HEK293 (cell line): Measurements from ENCODE around the gene TAS1R3.

Source experiments
- CTCF ChIA-PET: fragments of 350-600 bp; formaldehyde crosslinking; extraction: SDS; loops from one replicate; lab custom pipeline; 2021; ENCODE audit warnings: antibody characterized with exemption; lab: Yijun Ruan, JAX
- POLR2A ChIA-PET: fragments of 300-600 bp; formaldehyde crosslinking; extraction: SDS; loops from one replicate; lab custom pipeline; 2020; ENCODE audit warnings: antibody characterized with exemption, inconsistent platforms; lab: Yijun Ruan, JAX
- H3K27ac ChIP-seq: fragments of 200-500 bp; sonication (Bioruptor generic); 2 replicates; pipeline ENCODE4 v1.5.1; 2014; ENCODE audit warnings: low read depth, low read length, control low read depth, inconsistent platforms; ENCODE audit errors: extremely low read depth
- H3K36me3 ChIP-seq, 2 experiments: fragments of 200-500 bp in 1 of 2; sonication (Bioruptor generic) in 1 of 2; 1 replicate in 1 of 2; 2 replicates in 1 of 2; pipeline ENCODE4 v1.5.1; 2014 to 2017; ENCODE audit warnings: inconsistent platforms in 2 of 2, low read length in 2 of 2; ENCODE audit not compliant: control insufficient read depth in 2 of 2, insufficient read depth in 1 of 2
- H3K4me1 ChIP-seq: fragments of 200-500 bp; sonication (Bioruptor generic); 2 replicates; pipeline ENCODE4 v1.5.1; 2014; ENCODE audit warnings: mild to moderate bottlenecking, low read length, inconsistent platforms; ENCODE audit not compliant: control insufficient read depth, insufficient read depth
- H3K4me3 ChIP-seq: 2 replicates; pipeline ENCODE4 v1.5.1; 2011; ENCODE audit warnings: low read depth, mild to moderate bottlenecking, control low read depth, low read length, moderate library complexity
- H3K9me3 ChIP-seq: fragments of 200-500 bp; sonication (Bioruptor generic); 2 replicates; pipeline ENCODE4 v1.5.1; 2014; ENCODE audit warnings: low read depth, low read length, inconsistent platforms; ENCODE audit not compliant: control insufficient read depth, insufficient read depth
- IKZF3 ChIP-seq: fragments of 450-650 bp; IDR thresholded peaks from 2 replicates; pipeline ENCODE4 v1.5.0; 2018; ENCODE audit warnings: missing biosample characterization, mild to moderate bottlenecking, missing genetic modification characterization, moderate library complexity
- MEIS1 ChIP-seq: sonication (generic); formaldehyde crosslinking; IDR thresholded peaks from 2 replicates; pipeline ENCODE4 v1.8.1; 2022; ENCODE audit warnings: missing genetic modification reagents, mild to moderate bottlenecking, borderline replicate concordance
- SALL2 ChIP-seq: fragments of 450-650 bp; formaldehyde crosslinking; IDR thresholded peaks from 2 replicates; pipeline ENCODE4 v1.5.0; 2017; ENCODE audit warnings: missing biosample characterization, mild to moderate bottlenecking, missing genetic modification characterization, borderline replicate concordance
- SP7 ChIP-seq: fragments of 450-650 bp; formaldehyde crosslinking; IDR thresholded peaks from 2 replicates; pipeline ENCODE4 v1.5.1; 2016; ENCODE audit warnings: missing biosample characterization, missing genetic modification characterization
- TCF7L2 ChIP-seq: IDR thresholded peaks from 2 replicates; pipeline ENCODE4 v1.6.1; 2011; ENCODE audit warnings: low read depth, mild to moderate bottlenecking, inconsistent platforms, low read length, moderate library complexity, borderline replicate concordance
- ZBTB20 ChIP-seq: fragments of 450-650 bp; formaldehyde crosslinking; IDR thresholded peaks from 2 replicates; pipeline ENCODE4 v1.5.1; 2016; ENCODE audit warnings: missing biosample characterization, missing genetic modification characterization
- ZBTB26 ChIP-seq: fragments of 450-650 bp; formaldehyde crosslinking; optimal IDR thresholded peaks from 2 replicates; pipeline ENCODE3; 2016; ENCODE audit warnings: missing biosample characterization, mild to moderate bottlenecking, missing genetic modification characterization
- ZFP3 ChIP-seq: fragments of 450-650 bp; formaldehyde crosslinking; IDR thresholded peaks from 2 replicates; pipeline ENCODE4 v1.5.1; 2016; ENCODE audit warnings: low read depth, missing biosample characterization, missing genetic modification characterization
- ZNF132 ChIP-seq: fragments of 450-650 bp; formaldehyde crosslinking; IDR thresholded peaks from 2 replicates; pipeline ENCODE4 v1.5.1; 2017; ENCODE audit warnings: missing biosample characterization, missing genetic modification characterization, borderline replicate concordance
- ZNF138 ChIP-seq: fragments of 450-650 bp; formaldehyde crosslinking; IDR thresholded peaks from 2 replicates; pipeline ENCODE4 v1.5.1; 2016; ENCODE audit warnings: missing biosample characterization, missing genetic modification characterization, borderline replicate concordance
- ZNF2 ChIP-seq: fragments of 450-650 bp; formaldehyde crosslinking; IDR thresholded peaks from 2 replicates; pipeline ENCODE4 v1.5.1; 2016; ENCODE audit warnings: missing biosample characterization, missing genetic modification characterization
- ZNF530 ChIP-seq: fragments of 450-650 bp; formaldehyde crosslinking; IDR thresholded peaks from 2 replicates; pipeline ENCODE4 v1.5.1; 2016; ENCODE audit warnings: low read depth, missing biosample characterization, missing genetic modification characterization
- ZNF558 ChIP-seq: fragments of 450-650 bp; formaldehyde crosslinking; IDR thresholded peaks from 2 replicates; pipeline ENCODE4 v1.5.1; 2016; ENCODE audit warnings: missing biosample characterization, missing genetic modification characterization
- ZNF580 ChIP-seq: fragments of 450-650 bp; formaldehyde crosslinking; IDR thresholded peaks from 2 replicates; pipeline ENCODE4 v1.5.1; 2016; ENCODE audit warnings: missing biosample characterization, missing genetic modification characterization
- ZNF629 ChIP-seq: fragments of 450-650 bp; formaldehyde crosslinking; IDR thresholded peaks from 2 replicates; pipeline ENCODE4 v1.5.1; 2017; ENCODE audit warnings: missing biosample characterization, missing genetic modification characterization
- ZNF660 ChIP-seq: fragments of 450-650 bp; IDR thresholded peaks from 2 replicates; pipeline ENCODE4 v1.5.1; 2018; ENCODE audit warnings: missing biosample characterization, mild to moderate bottlenecking, missing genetic modification characterization
- ZNF664 ChIP-seq: fragments of 450-650 bp; formaldehyde crosslinking; IDR thresholded peaks from 2 replicates; pipeline ENCODE4 v1.5.1; 2016; ENCODE audit warnings: missing biosample characterization, missing genetic modification characterization
- ZNF76 ChIP-seq: fragments of 450-650 bp; formaldehyde crosslinking; IDR thresholded peaks from 2 replicates; pipeline ENCODE4; 2016; ENCODE audit warnings: low read depth, missing biosample characterization, missing genetic modification characterization, borderline replicate concordance
- ZSCAN5A ChIP-seq: fragments of 450-650 bp; formaldehyde crosslinking; IDR thresholded peaks from 2 replicates; pipeline ENCODE4 v1.5.1; 2016; ENCODE audit warnings: missing biosample characterization, missing genetic modification characterization
- TF ChIP-seq, protein P1 (sequence below): fragments of 450-650 bp; formaldehyde crosslinking; IDR thresholded peaks from 2 replicates; pipeline ENCODE4 v1.5.1; 2017; ENCODE audit warnings: missing biosample characterization, missing genetic modification characterization
- TF ChIP-seq, protein P2 (sequence below): fragments of 450-650 bp; formaldehyde crosslinking; conservative IDR thresholded peaks from 2 replicates; pipeline ENCODE4 v1.5.1; 2016; ENCODE audit warnings: low read depth, missing biosample characterization, missing genetic modification characterization
- TF ChIP-seq, protein P3 (sequence below): fragments of 450-650 bp; formaldehyde crosslinking; IDR thresholded peaks from 2 replicates; pipeline ENCODE4 v1.5.1; 2016; ENCODE audit warnings: missing biosample characterization, missing genetic modification characterization

Gene TAS1R3

DNA sequence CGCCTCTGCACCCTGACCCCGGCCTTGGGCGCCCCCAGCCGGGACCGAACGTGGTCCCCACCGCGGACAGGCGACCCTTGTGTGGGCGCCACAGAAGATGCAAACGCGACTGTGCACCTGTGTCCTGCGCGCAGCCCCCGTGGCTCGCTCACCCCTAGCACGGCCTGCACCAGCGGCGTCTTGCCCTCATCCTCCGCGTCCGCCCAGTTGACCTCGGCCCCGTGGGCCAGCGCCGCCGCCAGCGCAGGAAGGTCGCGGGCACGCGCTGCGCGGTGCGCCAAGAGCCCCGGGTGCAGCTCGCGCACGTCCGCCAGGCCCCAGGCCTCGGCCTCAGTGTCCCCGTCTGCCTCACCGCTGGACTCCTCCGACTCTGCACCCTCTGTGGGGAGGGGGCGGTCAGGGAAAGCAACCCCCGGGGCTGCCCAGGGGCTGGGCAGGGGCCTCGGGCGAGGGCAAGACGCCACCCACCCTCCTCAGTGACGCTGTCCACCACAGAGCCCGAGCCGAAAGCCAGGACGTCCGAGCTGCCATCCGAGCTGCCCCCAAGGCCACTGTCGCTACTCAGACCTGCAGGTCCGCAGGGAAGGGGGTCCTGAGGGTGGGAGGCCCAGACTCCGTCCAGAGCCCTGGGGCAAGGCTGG, 36.7 kb upstream of the TAS1R3 start:
- TF ChIP-seq ZFP3 (tag by site-specific recombination) (no peak), ZNF2 (tag by site-specific recombination) (no peak), TCF7L2 (no peak), ZBTB20 (tag by site-specific recombination) (no peak), ZNF530 (tag by site-specific recombination) (no peak), ZNF580 (tag by site-specific recombination) (no peak), SP7 (tag by site-specific recombination) (no peak), ZNF76 (no peak), SALL2 (tag by site-specific recombination) (no peak), ZNF132 (no peak), ZNF138 (tag by site-specific recombination) (no peak), ZSCAN5A (no peak)
- TF ChIP-seq, protein P1, sequence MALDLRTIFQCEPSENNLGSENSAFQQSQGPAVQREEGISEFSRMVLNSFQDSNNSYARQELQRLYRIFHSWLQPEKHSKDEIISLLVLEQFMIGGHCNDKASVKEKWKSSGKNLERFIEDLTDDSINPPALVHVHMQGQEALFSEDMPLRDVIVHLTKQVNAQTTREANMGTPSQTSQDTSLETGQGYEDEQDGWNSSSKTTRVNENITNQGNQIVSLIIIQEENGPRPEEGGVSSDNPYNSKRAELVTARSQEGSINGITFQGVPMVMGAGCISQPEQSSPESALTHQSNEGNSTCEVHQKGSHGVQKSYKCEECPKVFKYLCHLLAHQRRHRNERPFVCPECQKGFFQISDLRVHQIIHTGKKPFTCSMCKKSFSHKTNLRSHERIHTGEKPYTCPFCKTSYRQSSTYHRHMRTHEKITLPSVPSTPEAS (tag by site-specific recombination), result no peak
- Histone ChIP-seq H3K4me3 (no peak overlapping the region), H3K9me3 (no peaks in the 10 kb centered on the region), H3K4me1 (no peaks in the 10 kb centered on the region), H3K27ac (no peak overlapping the region), H3K36me3 (peaks cover 0 to 41% of the 10 kb centered on the region in 2 experiments; a peak in 1 of 3 replicates)
- CTCF ChIA-PET, result interaction anchor here (1.0 kb wide), 1 partner anchor 305 kb away, joined by 3 read pairs; no protein-coding TSS in a partner anchor
- POLR2A ChIA-PET, result no interaction called here

- CTCF ChIA-PET, result interaction anchor here (1.0 kb wide), 1 partner anchor 306 kb away, joined by 3 read pairs; no protein-coding TSS in a partner anchor
- POLR2A ChIA-PET, result no interaction called here
- no peak overlapping the region for H3K27ac ChIP-seq
- no peaks in the 10 kb centered on the region for H3K9me3 ChIP-seq
- no peak overlapping the region for H3K4me3 ChIP-seq
- H3K4me1 ChIP-seq, result no peaks in the 10 kb centered on the region
- peaks cover 0 to 41% of the 10 kb centered on the region in 2 experiments; a peak in 1 of 3 replicates for H3K36me3 ChIP-seq
- TF ChIP-seq ZNF660 (tag by site-specific recombination) (no peak), ZNF629 (tag by site-specific recombination) (no peak), ZNF558 (tag by site-specific recombination) (no peak), IKZF3 (tag by site-specific recombination) (no peak), MEIS1 (CRISPR knock-in tag) (no peak), ZNF664 (no peak), ZBTB26 (tag by site-specific recombination) (no peak)
- TF ChIP-seq, protein P2, sequence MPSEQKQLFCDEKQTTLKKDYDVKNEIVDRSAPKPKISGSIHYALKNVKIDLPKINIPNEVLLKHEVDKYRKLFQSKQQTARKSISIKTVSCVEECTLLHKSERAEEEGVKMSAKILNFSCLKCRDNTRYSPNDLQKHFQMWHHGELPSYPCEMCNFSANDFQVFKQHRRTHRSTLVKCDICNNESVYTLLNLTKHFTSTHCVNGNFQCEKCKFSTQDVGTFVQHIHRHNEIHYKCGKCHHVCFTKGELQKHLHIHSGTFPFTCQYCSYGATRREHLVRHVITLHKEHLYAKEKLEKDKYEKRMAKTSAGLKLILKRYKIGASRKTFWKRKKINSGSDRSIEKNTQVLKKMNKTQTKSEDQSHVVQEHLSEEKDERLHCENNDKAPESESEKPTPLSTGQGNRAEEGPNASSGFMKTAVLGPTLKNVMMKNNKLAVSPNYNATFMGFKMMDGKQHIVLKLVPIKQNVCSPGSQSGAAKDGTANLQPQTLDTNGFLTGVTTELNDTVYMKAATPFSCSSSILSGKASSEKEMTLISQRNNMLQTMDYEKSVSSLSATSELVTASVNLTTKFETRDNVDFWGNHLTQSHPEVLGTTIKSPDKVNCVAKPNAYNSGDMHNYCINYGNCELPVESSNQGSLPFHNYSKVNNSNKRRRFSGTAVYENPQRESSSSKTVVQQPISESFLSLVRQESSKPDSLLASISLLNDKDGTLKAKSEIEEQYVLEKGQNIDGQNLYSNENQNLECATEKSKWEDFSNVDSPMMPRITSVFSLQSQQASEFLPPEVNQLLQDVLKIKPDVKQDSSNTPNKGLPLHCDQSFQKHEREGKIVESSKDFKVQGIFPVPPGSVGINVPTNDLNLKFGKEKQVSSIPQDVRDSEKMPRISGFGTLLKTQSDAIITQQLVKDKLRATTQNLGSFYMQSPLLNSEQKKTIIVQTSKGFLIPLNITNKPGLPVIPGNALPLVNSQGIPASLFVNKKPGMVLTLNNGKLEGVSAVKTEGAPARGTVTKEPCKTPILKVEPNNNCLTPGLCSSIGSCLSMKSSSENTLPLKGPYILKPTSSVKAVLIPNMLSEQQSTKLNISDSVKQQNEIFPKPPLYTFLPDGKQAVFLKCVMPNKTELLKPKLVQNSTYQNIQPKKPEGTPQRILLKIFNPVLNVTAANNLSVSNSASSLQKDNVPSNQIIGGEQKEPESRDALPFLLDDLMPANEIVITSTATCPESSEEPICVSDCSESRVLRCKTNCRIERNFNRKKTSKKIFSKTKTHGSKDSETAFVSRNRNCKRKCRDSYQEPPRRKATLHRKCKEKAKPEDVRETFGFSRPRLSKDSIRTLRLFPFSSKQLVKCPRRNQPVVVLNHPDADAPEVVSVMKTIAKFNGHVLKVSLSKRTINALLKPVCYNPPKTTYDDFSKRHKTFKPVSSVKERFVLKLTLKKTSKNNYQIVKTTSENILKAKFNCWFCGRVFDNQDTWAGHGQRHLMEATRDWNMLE (tag by site-specific recombination), result no peak
- TF ChIP-seq, protein P3, sequence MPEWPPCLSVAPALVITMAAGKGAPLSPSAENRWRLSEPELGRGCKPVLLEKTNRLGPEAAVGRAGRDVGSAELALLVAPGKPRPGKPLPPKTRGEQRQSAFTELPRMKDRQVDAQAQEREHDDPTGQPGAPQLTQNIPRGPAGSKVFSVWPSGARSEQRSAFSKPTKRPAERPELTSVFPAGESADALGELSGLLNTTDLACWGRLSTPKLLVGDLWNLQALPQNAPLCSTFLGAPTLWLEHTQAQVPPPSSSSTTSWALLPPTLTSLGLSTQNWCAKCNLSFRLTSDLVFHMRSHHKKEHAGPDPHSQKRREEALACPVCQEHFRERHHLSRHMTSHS (tag by site-specific recombination), result no peak
These were observed 35.7 kb upstream of the TAS1R3 start for GRCh38 chr1:1295154-1295923.
